Neural progenitor cell (in vitro differentiated cells): Measurements from ENCODE around the gene RBFOX2.

Experiments
- EZH2 ChIP-seq: fragments of 200-600 bp; sonication (generic); IDR thresholded peaks from 2 replicates; pipeline ENCODE4 v1.6.1; 2017; ENCODE audit warnings: antibody characterized with exemption, mild to moderate bottlenecking, moderate library complexity
- TF ChIP-seq, protein P1 (sequence below): fragments of 200-600 bp; sonication (generic); IDR thresholded peaks from 2 replicates; pipeline ENCODE4 v1.5.1; 2017; ENCODE audit warnings: antibody characterized with exemption, mild to moderate bottlenecking

DNA sequence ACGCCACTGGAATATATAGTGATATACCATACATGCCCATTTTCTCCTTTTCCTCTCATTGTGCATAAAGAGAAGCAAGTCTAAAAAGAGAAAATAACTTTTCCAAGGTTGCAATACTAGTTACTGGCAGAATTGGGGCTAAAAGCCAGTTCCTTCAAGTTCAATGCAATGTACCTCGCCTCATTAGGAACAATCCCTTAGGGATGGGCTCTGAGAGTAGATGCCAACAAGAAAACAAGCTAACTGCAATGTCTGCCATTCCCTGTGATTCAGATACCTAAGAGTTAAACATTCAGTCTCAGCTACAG is 114.3 kb downstream of the RBFOX2 start:
- TF ChIP-seq, protein P1, sequence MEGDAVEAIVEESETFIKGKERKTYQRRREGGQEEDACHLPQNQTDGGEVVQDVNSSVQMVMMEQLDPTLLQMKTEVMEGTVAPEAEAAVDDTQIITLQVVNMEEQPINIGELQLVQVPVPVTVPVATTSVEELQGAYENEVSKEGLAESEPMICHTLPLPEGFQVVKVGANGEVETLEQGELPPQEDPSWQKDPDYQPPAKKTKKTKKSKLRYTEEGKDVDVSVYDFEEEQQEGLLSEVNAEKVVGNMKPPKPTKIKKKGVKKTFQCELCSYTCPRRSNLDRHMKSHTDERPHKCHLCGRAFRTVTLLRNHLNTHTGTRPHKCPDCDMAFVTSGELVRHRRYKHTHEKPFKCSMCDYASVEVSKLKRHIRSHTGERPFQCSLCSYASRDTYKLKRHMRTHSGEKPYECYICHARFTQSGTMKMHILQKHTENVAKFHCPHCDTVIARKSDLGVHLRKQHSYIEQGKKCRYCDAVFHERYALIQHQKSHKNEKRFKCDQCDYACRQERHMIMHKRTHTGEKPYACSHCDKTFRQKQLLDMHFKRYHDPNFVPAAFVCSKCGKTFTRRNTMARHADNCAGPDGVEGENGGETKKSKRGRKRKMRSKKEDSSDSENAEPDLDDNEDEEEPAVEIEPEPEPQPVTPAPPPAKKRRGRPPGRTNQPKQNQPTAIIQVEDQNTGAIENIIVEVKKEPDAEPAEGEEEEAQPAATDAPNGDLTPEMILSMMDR, result no peak
- no peak for TF ChIP-seq EZH2
